K562 (cell line): ENCODE results near the gene BCKDK. TPM values are rescaled to one million over a fixed set of nuclear protein-coding genes. Genes with fewer than 3 reads are reported as not detected.
A peak's percentile ranks its signal among the peaks of the same experiment; 100 is the strongest.

ENCODE experiments used
- ARNT ChIP-seq, 2 experiments: fragments of 450-650 bp; IDR thresholded peaks; 2 replicates each; pipeline ENCODE4 v1.6.1; 2016; ENCODE audit warnings: mild to moderate bottlenecking in 1 of 2
- CREB1 ChIP-seq, 2 experiments: sonication (generic) in 1 of 2; formaldehyde crosslinking in 1 of 2; IDR thresholded peaks; 2 replicates each; pipeline versions ENCODE4 v1.6.1 to v1.8.0; 2012 to 2022; ENCODE audit warnings: inconsistent platforms in 1 of 2, mild to moderate bottlenecking in 1 of 2, missing genetic modification reagents in 1 of 2, moderate library complexity in 1 of 2
- JUN ChIP-seq, 2 experiments: sonication (generic) in 1 of 2; formaldehyde crosslinking in 1 of 2; IDR thresholded peaks; 2 replicates each; pipeline versions ENCODE4 v1.6.1 to v1.8.0; 2012 to 2022; ENCODE audit warnings: borderline replicate concordance in 2 of 2, mild to moderate bottlenecking in 2 of 2, improper control_type of control experiment in 1 of 2, low read depth in 1 of 2, low read length in 1 of 2, missing genetic modification reagents in 1 of 2
- NEUROD1 ChIP-seq: fragments of 150-350 bp; IDR thresholded peaks from 2 replicates; pipeline ENCODE4 v1.6.1; 2014; ENCODE audit warnings: borderline replicate concordance, low read length, low read depth; ENCODE audit not compliant: partially characterized antibody
- NFIC ChIP-seq: fragments of 450-650 bp; IDR thresholded peaks from 2 replicates; pipeline ENCODE4 v1.6.1; 2017; ENCODE audit warnings: mild to moderate bottlenecking, inconsistent platforms
- PHB2 ChIP-seq: fragments of 450-650 bp; IDR thresholded peaks from 2 replicates; pipeline ENCODE4 v1.6.1; 2017; ENCODE audit warnings: low read depth
- SMAD4 ChIP-seq: fragments of 250-450 bp; sonication (Bioruptor Pico); conservative IDR thresholded peaks from 2 replicates; pipeline ENCODE4 v1.8.0; 2021; ENCODE audit warnings: inconsistent platforms, mild to moderate bottlenecking, moderate library complexity
- SMARCE1 ChIP-seq: fragments of 450-650 bp; IDR thresholded peaks from 2 replicates; pipeline ENCODE4 v1.7.1; 2016; ENCODE audit warnings: mild to moderate bottlenecking
- TAF15 ChIP-seq: fragments of 200-400 bp; formaldehyde crosslinking; IDR thresholded peaks from 2 replicates; pipeline ENCODE4 v1.6.1; 2017; ENCODE audit warnings: mild to moderate bottlenecking, low read depth, low read length, moderate library complexity
- ZFP1 ChIP-seq: fragments of 450-650 bp; formaldehyde crosslinking; IDR thresholded peaks from 2 replicates; pipeline ENCODE4 v1.4.0; 2020; ENCODE audit warnings: mild to moderate bottlenecking, mixed read lengths
- ZNF253 ChIP-seq: fragments of 250-450 bp; sonication (Bioruptor Pico); conservative IDR thresholded peaks from 2 replicates; pipeline ENCODE4 v1.6.1; 2021; ENCODE audit warnings: mild to moderate bottlenecking
- ZNF324 ChIP-seq: fragments of 250-450 bp; sonication (Bioruptor Pico); IDR thresholded peaks from 2 replicates; pipeline ENCODE4 v1.4.0; 2020; ENCODE audit warnings: mild to moderate bottlenecking
- ZNF77 ChIP-seq: fragments of 250-450 bp; sonication (Bioruptor Pico); IDR thresholded peaks from 2 replicates; pipeline ENCODE4 v1.5.0; 2020
- polyA plus RNA-seq, 8 experiments: library from polyadenylated mRNA; depleted of rRNA in 4 of 8; stranded (reverse) in 5 of 8; unstranded in 3 of 8; fragments of >200 nt; fragmentation: Nextera tagmentation in 2 of 8; fragmentation: Illumina TruSeq in 1 of 8; extraction: Ambion mirVana in 2 of 8; extraction: Trizol in 1 of 8; gene quantifications; 2 replicates each; pipeline versions ENCODE4 v1.2.1 to v1.2.3, GENCODE V29; 2011 to 2014; ENCODE audit warnings: inconsistent platforms in 1 of 8, missing spikeins in 1 of 8
- total RNA-seq, 7 experiments: library from RNA; depleted of rRNA in 6 of 7; stranded (reverse); fragments of >200 nt in 6 of 7; fragmentation: Illumina TruSeq in 2 of 7; extraction: Trizol in 2 of 7; gene quantifications; 2 replicates each; pipeline versions ENCODE4 v1.2.1 to v1.2.3, GENCODE V29; 2011 to 2021; ENCODE audit warnings: low replicate concordance in 1 of 7
- TF ChIP-seq, protein P1 (sequence below): fragments of 450-650 bp; IDR thresholded peaks from one replicate; pipeline ENCODE4 v1.6.1; 2018; ENCODE audit warnings: mild to moderate bottlenecking, moderate library complexity; ENCODE audit not compliant: partially characterized antibody
- TF ChIP-seq, protein P2 (sequence below): fragments of 450-650 bp; IDR thresholded peaks from 2 replicates; pipeline ENCODE4 v1.6.1; 2016
- TF ChIP-seq, protein P3 (sequence below): sonication (generic); formaldehyde crosslinking; IDR thresholded peaks from 2 replicates; pipeline ENCODE4 v1.8.0; 2022; ENCODE audit warnings: missing genetic modification reagents, mild to moderate bottlenecking, moderate library complexity, borderline replicate concordance
- TF ChIP-seq, protein P4 (sequence below): sonication (generic); IDR thresholded peaks from 2 replicates; pipeline ENCODE4 v1.6.1; 2016
- TF ChIP-seq, protein P5 (sequence below): fragments of 450-650 bp; IDR thresholded peaks from 2 replicates; pipeline ENCODE4 v1.6.1; 2016; ENCODE audit warnings: antibody characterized with exemption
- TF ChIP-seq, protein P6 (sequence below): fragments of 250-450 bp; sonication (Bioruptor Pico); IDR thresholded peaks from 2 replicates; pipeline ENCODE4 v1.8.0; 2022; ENCODE audit warnings: inconsistent platforms, mild to moderate bottlenecking, moderate library complexity, borderline replicate concordance

The BCKDK gene
- total and polyA plus RNA-seq, 9 of the 15 experiments (the other 6 are each of a cell fraction or from before 2014, with no cell fraction given) = 0.58 to 34.8 (median 13.1) TPM

DNA sequence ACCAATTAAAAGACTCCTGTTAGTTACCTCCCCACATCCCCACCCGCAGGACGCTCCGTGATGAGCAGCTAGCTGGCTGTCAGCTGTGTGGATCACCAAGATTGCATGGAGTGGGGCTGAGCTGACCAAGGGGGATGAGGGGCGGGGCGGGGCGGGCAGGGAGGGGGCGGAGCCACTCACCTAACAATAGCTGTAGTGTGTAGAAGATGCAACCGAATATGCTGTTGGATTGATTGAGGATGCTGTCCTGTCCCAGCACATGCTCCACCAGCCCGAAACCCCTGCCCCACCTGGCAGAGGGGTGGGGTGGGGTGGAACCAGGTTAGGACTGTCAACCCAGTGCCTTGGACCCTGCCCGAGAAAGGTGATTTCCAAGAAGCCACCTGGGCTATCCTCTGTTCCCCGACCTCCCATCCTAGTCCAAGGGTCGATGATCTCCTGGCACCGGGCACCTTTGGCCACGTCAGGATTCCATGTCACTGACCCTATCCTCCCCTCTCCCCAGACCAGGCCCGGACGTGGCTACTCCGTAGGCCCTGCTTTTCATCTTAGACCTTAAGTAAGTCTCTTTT, 15.0 kb upstream of the BCKDK start (continued):
- TF ChIP-seq, protein P1, sequence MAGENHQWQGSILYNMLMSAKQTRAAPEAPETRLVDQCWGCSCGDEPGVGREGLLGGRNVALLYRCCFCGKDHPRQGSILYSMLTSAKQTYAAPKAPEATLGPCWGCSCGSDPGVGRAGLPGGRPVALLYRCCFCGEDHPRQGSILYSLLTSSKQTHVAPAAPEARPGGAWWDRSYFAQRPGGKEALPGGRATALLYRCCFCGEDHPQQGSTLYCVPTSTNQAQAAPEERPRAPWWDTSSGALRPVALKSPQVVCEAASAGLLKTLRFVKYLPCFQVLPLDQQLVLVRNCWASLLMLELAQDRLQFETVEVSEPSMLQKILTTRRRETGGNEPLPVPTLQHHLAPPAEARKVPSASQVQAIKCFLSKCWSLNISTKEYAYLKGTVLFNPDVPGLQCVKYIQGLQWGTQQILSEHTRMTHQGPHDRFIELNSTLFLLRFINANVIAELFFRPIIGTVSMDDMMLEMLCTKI = no peak
- TF ChIP-seq, protein P2, sequence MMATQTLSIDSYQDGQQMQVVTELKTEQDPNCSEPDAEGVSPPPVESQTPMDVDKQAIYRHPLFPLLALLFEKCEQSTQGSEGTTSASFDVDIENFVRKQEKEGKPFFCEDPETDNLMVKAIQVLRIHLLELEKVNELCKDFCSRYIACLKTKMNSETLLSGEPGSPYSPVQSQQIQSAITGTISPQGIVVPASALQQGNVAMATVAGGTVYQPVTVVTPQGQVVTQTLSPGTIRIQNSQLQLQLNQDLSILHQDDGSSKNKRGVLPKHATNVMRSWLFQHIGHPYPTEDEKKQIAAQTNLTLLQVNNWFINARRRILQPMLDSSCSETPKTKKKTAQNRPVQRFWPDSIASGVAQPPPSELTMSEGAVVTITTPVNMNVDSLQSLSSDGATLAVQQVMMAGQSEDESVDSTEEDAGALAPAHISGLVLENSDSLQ = peak; percentile 76
- TF ChIP-seq SMAD4 (no peak), JUN (IDR thresholded peaks at IDR 0.05; ENCODE audit: borderline replicate concordance, low read depth, low read length) (no peak), JUN (CRISPR knock-in tag; IDR thresholded peaks at IDR 0.05; ENCODE audit: borderline replicate concordance) (no peak), NEUROD1 (no peak), PHB2 (no peak), NFIC (no peak), SMARCE1 (no peak), ZNF77 (CRISPR knock-in tag) (no peak), CREB1 (IDR thresholded peaks at IDR 0.05) (no peak), CREB1 (CRISPR knock-in tag; IDR thresholded peaks at IDR 0.05) (no peak), ZNF324 (CRISPR knock-in tag) (no peak), ARNT (IDR thresholded peaks at IDR 0.05) (no peak), ZFP1 (no peak), TAF15 (no peak), ZNF253 (CRISPR knock-in tag) (no peak)
- TF ChIP-seq, protein P3, sequence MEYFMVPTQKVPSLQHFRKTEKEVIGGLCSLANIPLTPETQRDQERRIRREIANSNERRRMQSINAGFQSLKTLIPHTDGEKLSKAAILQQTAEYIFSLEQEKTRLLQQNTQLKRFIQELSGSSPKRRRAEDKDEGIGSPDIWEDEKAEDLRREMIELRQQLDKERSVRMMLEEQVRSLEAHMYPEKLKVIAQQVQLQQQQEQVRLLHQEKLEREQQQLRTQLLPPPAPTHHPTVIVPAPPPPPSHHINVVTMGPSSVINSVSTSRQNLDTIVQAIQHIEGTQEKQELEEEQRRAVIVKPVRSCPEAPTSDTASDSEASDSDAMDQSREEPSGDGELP (CRISPR knock-in tag) = peak; percentile 85
- TF ChIP-seq, protein P4, sequence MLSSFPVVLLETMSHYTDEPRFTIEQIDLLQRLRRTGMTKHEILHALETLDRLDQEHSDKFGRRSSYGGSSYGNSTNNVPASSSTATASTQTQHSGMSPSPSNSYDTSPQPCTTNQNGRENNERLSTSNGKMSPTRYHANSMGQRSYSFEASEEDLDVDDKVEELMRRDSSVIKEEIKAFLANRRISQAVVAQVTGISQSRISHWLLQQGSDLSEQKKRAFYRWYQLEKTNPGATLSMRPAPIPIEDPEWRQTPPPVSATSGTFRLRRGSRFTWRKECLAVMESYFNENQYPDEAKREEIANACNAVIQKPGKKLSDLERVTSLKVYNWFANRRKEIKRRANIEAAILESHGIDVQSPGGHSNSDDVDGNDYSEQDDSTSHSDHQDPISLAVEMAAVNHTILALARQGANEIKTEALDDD = peak; percentile 80
- TF ChIP-seq, protein P5, sequence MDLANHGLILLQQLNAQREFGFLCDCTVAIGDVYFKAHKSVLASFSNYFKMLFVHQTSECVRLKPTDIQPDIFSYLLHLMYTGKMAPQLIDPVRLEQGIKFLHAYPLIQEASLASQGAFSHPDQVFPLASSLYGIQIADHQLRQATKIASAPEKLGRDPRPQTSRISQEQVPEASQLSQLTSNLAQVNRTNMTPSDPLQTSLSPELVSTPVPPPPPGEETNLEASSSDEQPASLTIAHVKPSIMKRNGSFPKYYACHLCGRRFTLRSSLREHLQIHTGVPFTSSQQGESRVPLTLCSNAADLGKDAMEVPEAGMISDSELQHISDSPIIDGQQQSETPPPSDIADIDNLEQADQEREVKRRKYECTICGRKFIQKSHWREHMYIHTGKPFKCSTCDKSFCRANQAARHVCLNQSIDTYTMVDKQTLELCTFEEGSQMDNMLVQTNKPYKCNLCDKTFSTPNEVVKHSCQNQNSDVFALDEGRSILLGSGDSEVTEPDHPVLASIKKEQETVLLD = no peak
- TF ChIP-seq, protein P6, sequence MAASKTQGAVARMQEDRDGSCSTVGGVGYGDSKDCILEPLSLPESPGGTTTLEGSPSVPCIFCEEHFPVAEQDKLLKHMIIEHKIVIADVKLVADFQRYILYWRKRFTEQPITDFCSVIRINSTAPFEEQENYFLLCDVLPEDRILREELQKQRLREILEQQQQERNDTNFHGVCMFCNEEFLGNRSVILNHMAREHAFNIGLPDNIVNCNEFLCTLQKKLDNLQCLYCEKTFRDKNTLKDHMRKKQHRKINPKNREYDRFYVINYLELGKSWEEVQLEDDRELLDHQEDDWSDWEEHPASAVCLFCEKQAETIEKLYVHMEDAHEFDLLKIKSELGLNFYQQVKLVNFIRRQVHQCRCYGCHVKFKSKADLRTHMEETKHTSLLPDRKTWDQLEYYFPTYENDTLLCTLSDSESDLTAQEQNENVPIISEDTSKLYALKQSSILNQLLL (CRISPR knock-in tag) = no peak
